ENCODE results near the gene RPS6KA1.
A peak's percentile ranks its signal among the peaks of the same experiment; 100 is the strongest.

RPS6KA1 gene

DNA sequence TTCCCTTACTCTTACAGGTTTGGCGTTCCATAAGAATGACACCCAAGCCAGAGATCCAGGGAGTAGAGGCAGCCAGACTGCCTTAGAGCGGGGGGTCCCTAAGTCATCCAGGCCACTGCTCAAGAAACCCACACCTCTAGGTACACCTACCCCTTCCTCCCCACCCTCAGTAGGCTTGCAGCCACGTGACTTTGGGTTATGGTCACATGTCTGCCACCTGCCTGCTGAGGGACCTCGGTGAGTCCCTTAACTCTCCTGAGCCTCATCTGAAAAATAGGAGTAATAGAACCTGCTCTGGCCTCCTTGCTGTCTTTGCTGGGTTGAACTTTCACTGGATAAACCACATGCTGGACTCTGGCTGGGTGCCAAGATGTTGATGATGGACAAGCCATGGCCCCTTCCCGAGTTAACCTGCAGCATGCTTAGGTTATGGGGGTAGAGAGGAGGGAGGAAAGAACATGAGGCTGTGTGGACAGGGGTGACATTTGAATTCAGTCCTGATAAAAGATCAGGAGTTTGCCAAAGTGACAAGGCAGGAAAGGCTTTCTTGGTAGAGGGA, 4.5 kb downstream of the RPS6KA1 start:
- no peak for DNase-seq

DNA sequence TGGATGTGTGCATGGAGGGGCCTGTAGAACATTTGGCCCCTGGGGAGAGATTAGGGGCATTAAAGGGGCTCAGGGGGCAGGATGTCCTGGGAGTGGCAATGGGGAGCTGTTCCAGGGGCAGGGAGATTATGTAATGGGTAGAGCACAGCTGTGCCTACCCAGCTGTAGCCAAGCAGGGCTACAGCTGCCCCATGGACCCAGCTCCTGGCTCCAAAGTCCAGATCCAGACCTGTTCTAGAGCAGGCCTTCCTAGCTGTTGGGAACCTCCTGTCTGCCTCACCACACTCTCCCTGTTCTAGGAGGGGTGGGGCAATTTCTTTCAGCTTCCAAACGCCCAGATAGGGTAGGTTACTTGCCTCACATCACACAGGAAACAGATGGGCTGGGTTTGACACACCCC, 5.6 kb downstream of the RPS6KA1 start:
- no peak for DNase-seq

DNA sequence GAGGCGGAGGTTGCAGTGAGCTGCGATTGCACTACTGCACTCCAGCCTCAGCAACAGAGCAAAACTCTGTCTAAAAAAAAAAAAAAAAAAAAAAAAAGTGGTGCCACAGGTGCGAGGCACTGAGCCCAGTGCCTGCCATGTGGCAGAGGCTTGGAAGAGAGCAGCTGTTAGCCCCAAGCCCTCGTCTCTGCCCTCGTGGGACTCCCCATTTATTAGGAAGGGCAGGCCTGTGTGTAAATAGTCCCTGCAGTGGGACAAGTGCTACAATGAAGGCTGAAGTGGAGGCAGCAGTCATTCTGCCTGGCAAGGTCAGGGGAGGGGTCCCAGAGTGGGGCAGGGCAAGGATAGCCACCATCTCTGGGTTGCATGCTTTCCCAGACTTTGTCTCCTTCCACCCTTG, 6.5 kb downstream of the RPS6KA1 start:
- no peak for DNase-seq

DNA sequence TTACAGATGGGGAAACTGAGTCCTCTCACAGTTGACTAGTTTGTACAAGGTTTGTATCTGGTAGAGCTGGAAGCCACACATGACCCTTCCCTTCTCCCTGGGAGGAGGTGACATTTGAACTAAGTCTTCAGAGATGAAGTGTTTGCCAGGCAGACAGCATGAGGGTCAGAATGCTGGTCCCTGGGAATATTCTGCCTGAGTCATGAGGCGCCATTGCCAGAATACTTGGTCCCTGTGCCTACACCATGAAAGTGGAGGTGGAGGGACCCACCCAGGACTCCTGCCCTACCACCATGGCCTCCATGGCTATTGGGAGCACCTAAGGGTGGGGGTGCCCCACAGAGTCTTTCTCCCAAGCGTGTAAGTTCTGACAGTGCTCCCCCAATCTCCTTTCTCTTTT, 7.0 kb downstream of the RPS6KA1 start:
- DNase-seq = no peak

DNA sequence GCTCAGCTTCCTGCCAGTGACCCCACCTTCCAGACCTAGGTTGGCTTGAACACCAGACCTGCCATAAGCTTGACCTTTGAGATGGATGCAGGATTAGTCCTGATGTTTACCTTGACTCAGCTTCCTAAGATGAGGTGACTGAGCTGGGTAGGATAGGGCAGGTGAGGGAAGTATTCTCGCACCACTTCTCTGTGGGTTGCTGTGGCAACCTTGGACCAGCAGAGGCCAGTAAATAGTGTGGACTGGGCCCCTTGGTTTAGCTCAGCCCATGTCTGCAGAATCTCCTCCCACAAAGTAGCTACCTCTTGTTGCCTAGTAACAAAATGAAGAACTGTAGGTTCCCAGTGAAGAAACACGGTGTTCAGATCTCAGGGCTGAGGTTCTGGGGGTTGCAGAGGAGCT, 8.4 kb downstream of the RPS6KA1 start:
- no peak for DNase-seq

DNA sequence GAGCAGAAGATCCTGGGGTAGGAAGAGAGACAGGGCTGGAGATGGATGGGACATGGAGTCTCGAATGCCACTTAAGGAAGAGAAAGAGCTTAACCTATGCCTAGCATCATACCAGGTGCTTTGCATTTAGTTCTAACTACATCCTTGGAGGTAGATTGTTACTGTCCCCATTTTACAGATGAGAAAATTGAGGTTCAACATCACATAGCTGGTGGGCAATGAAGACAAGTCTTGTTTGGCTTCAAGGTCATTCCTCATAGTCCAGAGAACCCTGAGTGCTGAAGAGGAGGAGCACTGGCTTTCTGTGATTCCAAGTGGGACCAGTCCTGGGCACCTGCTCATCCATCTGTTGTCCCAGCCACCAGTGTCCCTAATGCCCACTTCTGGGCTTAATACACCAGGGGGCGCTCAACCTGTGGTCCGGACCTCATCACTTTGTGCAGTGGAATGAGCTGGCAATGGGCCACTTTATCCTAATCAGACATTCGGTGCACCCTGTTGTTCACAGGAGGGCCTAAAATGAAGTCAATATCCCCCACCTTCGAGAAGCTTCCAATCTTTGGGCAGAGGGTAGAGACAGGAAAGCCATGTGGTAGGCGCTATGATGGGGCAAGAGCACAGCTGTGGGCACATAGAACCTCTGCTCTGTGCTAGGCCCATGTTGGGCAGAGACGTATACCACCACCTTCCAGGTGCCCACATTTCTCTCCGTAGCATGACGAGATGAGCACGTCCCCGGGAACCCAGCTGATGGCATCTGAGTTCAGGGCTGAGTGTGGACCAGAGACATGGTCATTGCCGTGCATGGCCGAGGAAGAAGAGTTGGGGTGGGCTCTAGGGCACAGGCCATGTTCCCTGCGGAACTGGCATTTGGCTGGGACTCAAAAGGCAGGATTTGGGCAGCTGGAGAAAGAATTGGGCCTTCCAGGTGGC, 9.2 kb downstream of the RPS6KA1 start:
- DNase-seq = no peak

DNA sequence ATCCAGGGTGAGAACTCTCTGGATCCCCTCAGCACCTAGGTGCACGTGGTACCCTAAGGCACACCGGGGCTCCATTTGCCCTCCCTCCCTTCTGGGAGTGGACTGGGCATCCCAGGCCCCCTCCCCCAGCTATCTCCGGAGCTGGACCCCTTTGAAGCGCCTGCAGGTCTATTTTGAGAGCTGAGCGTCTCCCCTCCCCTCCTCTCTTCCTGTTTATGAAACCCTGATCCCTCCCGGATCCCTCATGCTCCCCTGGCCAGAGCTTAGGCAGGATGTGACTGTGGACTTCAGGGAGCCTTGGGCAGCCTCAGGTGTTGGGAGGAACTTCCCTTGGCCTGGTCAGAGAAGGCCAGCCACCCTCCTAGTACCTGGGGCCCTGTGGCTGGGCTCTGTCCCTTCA, 10.2 kb downstream of the RPS6KA1 start:
- DNase-seq = no peak

DNA sequence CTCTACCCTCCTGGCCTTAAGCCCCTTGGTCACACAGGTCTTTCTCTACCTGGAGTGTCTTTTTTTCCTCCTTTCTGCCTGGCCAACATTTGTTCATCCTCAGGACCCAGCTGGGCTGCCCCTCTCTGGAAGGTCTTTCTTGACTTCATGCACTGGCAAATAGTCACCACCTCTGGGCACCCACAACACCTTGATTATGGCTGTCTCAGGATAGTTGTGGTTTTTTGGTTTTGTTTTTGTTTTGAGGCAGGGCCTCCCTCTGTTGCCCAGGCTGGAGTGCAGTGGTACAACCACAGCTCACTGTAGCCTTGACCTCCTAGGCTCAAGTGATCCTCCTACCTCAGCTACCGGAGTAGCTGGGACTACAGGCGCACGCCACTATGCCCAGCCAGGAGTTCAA, 10.8 kb downstream of the RPS6KA1 start:
- DNase-seq = no peak

DNA sequence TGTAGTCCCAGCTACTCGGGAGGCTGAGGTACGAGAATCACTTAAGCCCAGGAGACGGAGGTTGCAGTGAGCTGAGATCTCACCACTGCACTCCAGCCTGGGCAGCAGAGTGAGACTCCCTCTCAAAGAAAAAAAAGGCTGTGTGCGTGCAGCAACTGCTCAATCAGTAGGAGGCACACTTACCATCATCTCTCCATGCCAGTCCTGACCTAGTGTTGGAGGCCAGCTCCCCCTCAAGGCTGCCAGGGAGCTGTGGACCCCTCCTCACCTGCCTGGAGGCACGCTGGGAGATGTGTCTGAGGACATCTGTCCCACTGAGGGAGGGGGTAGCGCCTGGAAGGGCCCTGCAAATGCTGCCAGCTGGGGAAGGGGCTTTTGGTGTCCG, 11.9 kb downstream of the RPS6KA1 start:
- DNase-seq = no peak

DNA sequence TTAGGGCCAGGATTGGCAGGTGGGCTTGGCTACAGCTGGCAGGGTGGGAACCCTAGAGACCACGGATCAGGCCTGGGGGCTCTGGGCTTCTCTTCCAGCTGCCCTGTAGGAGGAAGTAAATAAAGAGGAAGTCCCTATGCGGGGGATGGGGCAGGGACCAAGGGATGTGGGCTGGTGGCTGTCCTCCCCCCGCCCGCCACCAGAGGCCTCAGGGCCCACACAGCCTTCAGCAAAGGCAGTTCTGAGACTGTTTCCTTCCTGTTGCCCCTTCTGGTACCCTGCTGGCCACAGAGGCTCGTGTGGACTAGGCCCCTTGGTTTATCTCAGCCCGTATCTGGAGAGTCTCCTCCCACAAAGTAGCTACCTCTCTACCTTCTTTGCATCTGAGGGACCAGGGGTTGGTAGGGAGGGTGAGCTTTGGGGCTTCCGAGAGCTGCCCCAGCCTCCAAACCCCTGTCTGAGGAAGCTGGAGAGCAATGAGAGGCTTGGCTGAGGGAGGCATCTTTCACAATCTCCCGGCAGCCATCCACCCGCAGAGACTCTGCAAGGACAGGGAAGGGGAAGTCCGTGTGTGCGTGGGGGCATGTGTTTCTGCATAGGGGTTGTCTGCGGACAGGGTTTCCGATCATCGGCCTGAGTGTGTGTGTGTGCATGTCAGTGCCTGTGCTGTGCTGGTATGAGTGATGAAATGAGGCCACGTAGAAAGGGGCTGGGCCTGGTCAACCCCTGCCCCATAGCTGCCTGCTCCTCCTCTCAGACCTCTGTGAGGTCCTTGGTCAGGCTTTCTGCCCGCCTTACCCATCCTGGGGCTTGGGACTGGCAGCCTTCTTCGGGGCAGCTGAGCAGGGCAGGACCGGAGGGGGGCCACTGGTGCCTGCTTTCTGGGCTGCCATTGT, 12.5 kb downstream of the RPS6KA1 start:
- peak; percentile 62 for DNase-seq

DNA sequence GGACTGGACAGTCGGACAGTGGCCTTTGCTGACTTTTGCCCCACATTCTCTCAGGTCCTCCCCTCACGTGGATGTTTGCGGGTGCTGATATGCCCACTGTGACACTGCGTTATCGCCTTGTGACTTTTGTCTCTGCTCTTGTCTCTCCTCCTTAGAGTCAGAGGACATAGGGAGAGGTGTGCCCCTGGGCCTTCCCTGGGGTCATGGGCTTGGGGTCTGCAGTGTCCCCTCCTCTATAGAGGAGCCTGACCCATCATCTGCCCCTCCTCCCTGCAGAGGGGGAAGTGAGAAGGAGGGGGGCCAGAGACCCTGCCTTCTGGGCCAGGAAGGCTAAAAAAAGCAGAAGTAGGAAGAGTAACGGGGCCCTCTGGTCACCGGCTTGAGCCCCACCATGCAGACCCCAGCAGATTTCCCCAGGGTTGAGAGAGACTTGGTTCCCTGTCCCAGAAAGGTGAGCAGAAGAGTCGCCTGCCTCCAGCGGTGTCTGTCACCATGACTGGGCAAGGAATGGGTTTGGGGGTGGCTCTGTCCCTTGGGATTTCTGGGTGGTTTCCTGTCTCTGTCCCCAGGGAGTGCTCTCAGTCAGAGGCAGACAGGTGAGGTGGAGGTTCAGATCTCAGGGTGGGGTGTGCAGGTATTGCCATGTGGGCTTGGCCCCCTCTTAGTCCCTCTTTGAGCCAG, 13.3 kb downstream of the RPS6KA1 start:
- DNase-seq = no peak

DNA sequence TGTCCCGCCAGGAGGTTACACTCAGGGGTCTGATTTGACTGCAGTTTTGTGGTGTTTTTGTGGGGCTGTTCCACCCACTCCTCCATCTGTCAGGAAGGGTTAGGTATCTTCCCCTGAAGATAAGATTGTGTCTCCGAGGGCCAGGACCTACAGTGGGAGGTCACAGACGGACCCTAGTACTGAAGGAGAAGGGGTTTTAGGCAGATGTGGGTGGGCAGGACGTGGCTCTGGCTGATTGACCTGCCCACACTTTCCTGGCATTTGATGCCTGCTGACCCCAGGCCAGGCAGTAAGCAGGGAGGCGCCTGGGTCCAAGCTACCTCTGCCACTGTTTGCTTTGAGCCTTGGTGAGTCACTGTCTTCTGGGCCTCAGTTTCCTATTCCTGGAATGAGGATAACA, 13.9 kb downstream of the RPS6KA1 start:
- no peak for DNase-seq

DNA sequence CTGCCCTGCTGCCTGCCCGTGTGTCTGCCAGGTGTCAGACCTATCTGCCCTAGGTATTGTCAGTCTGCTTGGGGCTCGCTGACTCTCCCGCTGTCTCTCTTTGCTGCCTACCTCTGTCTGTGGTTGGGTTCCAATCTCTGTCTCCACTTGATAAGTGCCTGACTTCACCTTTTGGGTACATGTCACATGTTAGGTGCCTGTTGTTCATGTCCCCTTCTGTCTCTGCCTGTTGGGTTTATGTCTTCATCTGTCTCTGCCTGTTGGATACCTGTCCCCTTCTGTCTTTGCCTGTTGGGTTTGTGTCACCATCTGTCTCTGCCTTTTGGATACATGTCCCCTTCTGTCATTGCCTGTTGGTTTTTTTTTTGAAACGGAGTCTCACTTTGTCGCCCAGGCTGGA, 14.6 kb downstream of the RPS6KA1 start:
- no peak for DNase-seq

DNA sequence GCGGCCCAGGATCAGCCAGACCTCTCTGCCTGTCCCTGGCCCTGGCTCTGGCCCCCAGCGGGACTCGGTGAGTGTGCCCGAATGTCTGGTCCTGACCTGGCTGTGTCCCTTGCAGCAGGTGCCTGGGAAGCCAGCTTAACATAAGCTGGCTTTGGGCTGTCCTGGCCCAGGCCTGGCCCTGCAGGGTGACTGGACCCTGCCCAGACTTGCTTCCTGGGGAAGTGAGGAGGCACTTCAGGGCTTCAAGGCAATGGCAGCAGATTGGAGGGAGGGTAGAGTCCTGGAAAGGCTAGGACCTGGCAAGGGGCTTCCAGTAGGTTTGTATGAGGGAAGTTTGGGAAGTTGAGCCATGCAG, 16.4 kb downstream of the RPS6KA1 start:
- DNase-seq = no peak

DNA sequence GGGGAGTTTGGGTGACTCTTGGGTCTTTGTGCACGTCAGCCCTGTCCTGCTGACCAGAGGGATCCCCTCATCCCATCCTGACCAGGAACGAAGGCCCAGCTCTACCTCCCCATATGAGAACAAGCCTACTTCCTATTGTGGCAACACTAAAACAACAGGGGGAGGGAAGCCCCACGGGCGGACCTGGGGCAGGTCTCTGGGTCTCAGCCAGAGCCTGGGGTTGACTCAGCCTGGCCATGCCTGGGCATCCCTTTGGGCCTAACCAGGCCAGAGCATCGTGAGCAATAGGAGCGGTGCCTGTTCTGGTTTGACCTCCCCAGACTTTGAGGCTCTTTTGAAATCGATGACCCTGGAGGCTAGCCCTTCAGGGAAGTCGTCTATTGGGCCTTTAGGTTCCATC, 16.8 kb downstream of the RPS6KA1 start:
- DNase-seq = no peak

DNA sequence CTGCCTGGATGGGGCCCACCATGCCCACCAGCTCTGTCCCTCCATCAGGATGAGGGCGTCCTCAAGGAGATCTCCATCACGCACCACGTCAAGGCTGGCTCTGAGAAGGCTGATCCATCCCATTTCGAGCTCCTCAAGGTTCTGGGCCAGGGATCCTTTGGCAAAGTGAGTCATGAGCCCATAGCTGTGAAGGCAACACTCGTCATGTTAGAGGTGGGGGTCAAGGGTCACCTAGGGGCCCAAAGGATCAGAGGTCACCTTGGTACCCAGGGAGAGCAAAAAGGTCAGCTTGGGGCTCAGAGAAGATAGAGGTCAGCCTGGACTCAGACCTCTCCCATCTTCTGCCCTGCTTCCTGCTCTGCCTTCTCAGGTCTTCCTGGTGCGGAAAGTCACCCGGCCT, 17.3 kb downstream of the RPS6KA1 start:
- no peak for DNase-seq

DNA sequence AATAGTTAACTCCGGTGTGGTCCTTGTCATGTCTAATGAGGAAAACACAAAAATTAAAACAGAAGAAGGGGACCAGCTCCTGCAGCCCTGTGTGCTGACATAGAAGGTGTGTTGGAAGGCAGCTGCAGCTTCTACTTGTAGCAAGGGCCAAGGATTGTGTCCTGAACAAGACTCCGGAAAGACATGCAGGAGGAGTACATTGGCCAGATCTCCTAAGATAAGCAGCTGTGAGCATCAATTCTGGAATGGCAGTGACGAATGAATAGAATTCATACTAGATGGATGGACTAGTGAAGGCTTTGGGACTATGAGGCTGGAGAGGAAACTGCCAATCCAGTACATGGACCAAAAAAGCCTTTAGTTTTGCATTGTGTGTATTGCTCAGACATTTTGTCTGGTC, 19.3 kb downstream of the RPS6KA1 start:
- no peak for DNase-seq

DNA sequence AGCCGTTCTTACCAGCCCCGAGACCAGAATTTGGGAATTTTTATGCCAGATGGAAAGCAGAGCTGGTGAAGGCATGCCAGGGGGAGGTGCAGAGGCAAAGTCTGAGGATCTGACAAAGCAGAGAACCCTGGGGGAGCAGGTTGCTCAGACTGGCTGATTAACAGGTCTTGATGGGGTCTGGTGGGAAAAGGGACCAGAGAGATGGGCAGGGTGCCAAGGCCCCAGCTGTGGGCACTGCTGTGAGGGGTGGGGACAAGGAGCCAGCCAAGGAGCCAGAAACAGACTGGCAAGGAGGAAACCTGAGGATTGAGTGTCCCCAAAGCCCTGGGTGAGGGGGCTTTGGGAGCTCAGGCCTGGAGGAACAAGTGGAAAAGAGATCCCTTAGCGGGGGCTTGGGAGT, 21.4 kb downstream of the RPS6KA1 start:
- no peak for DNase-seq

DNA sequence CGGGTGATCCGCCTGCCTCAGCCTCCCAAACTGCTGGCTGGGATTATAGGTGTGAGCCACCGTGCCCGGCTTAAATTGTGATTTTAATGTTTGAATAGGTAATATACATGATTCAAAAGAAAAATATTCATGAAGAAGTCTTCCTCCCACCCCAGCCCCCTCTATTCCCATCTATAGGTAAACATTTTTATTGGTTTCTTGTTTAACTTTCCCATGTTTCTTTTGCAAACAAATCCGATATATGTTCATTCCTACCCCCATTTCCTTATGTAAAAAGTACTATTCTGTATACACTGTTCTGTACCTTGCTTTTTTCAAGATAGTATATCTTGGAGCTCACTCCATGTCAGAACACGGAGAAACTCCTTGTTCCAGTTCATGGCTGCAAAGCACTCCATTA, 23.2 kb downstream of the RPS6KA1 start:
- DNase-seq = no peak

DNA sequence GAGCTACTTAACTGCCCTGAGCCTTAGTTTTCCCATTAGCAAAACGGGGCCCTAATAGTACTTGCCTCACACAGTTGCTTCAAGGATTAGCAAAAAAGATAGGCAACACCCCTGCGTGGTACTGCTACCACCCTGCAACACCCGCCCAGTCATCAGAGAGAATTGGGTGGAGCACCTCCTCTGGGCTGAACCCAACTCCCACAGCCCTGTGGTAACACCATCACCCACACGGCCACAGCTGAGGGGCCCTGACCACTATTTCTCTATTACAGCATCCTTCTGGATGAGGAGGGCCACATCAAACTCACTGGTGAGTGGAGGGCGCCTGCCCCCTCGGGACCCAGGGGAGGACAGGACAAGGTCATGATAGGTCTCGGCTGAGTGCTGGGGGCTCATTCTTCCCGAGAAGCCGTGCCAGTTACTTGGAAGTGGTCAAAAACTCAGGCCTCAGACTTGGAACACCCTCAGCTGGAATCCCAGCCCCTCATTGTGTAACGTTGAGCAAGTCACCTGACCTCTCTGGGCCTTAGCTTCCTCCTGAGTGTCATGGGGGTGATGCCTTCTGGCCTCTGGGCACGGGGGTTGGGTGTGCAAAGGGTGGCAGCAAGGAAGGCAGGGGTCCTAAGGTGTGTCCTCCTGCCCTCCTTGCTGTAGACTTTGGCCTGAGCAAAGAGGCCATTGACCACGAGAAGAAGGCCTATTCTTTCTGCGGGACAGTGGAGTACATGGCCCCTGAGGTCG, 24.6 kb downstream of the RPS6KA1 start:
- no peak for DNase-seq

DNA sequence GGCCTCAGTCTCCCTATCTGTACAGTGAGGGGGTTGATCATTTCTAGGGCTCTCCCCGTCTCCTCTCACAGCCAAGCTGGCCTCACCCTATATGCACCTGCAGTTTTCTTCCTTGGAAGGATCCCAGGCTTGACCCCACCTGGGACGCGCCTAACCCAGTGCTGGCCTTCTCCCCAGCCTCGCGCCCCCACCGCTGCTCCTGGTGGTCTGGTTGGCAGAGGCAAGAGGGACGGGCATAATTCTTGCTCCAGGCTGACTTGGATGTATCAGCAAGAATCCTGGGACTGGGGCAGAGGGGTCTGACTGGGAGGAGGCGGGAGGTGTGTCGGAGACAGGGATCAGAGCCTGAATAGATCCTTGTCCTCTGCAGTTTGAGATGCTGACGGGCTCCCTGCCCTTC, 25.2 kb downstream of the RPS6KA1 start:
- DNase-seq = no peak

DNA sequence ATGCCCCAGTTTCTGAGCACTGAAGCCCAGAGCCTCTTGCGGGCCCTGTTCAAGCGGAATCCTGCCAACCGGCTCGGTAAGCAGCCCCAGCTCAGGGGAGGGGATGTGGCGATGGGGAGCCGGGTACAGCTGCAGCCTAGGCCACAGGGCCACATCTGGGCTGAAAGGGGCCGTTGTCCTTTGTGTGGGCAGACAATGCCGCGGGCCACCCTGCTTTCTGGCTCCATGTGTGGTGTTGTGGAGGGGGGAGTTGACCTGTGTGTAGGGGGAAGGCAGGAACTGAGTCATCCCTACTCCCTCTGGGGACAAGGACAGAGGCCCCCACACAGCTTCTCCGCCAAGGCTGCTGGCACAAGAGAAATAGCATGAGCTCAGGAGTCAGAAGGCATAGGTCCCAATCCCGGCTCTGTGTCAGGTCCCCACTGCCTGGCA, 26.0 kb downstream of the RPS6KA1 start:
- no peak for DNase-seq
